SU-DHL-6 (cell line): ENCODE results near the gene EXOC4.
"Not testable (repeated sequence)": the region's sequence is repeated elsewhere in the genome, so short reads cannot be mapped to it uniquely, and the experiment has no call there.

Experiments used
- H2AFZ ChIP-seq: fragments of 200-600 bp; sonication (generic); 2 replicates; pipeline ENCODE4 v1.6.1; 2014; ENCODE audit warnings: low read depth, mild to moderate bottlenecking, moderate library complexity, mixed read lengths, antibody characterized with exemption, low read length; ENCODE audit not compliant: severe bottlenecking
- H3F3A ChIP-seq: fragments of 200-600 bp; shearing (Covaris generic); 2 replicates; pipeline ENCODE4 v1.6.0; 2016; ENCODE audit warnings: antibody characterized with exemption, mild to moderate bottlenecking; ENCODE audit not compliant: insufficient read depth
- H3K27ac ChIP-seq: fragments of 200-600 bp; sonication (generic); 2 replicates; pipeline ENCODE4 v1.5.1; 2016; ENCODE audit warnings: low read depth, mild to moderate bottlenecking, low read length, moderate library complexity, mixed read lengths
- H3K27me3 ChIP-seq: fragments of 200-600 bp; sonication (generic), shearing (Covaris generic); 2 replicates; pipeline ENCODE4 v1.6.0; 2014; ENCODE audit warnings: mild to moderate bottlenecking, low read length
- H3K36me3 ChIP-seq: fragments of 200-600 bp; sonication (generic); 2 replicates; pipeline ENCODE4 v1.6.1; 2014; ENCODE audit warnings: mild to moderate bottlenecking, low read length, mixed read lengths
- H3K4me2 ChIP-seq: fragments of 300-600, 200-600 bp; shearing (Covaris generic), sonication (generic); 2 replicates; pipeline ENCODE4 v1.6.0; 2014; ENCODE audit warnings: low read length, low read depth, mild to moderate bottlenecking; ENCODE audit not compliant: poor library complexity, severe bottlenecking
- H3K4me3 ChIP-seq: fragments of 200-600 bp; sonication (generic); 2 replicates; pipeline ENCODE4 v1.5.1; 2014; ENCODE audit warnings: antibody characterized with exemption, low read length, mild to moderate bottlenecking, mixed read lengths; ENCODE audit not compliant: insufficient read depth, poor library complexity, severe bottlenecking
- H3K79me2 ChIP-seq: fragments of 200-600 bp; sonication (generic); 2 replicates; pipeline ENCODE4 v1.6.1; 2014; ENCODE audit warnings: mild to moderate bottlenecking, low read length, moderate library complexity; ENCODE audit not compliant: insufficient read depth
- H3K9ac ChIP-seq: fragments of 200-600 bp; sonication (generic); 2 replicates; pipeline ENCODE4 v1.7.0; 2014; ENCODE audit warnings: mild to moderate bottlenecking, low read length
- H3K9me2 ChIP-seq: fragments of 200-600 bp; sonication (generic); replicated peaks from 2 replicates; pipeline ENCODE4 v1.6.1; 2014; ENCODE audit warnings: low read length; ENCODE audit not compliant: insufficient read depth
- H3K9me3 ChIP-seq: fragments of 200-600 bp; sonication (generic); 2 replicates; pipeline ENCODE4 v1.6.1; 2014; ENCODE audit warnings: low read length, mixed read lengths; ENCODE audit not compliant: insufficient read depth
- H4K20me1 ChIP-seq: fragments of 200-600 bp; sonication (generic); 2 replicates; pipeline ENCODE4 v1.6.1; 2014; ENCODE audit warnings: low read depth, mild to moderate bottlenecking, antibody characterized with exemption, low read length, moderate library complexity, mixed read lengths
- CTCF ChIP-seq: fragments of 200-600 bp; sonication (generic); IDR thresholded peaks from one replicate; pipeline ENCODE4 v1.5.1; 2017; ENCODE audit warnings: antibody characterized with exemption, mild to moderate bottlenecking, low read length, moderate library complexity; ENCODE audit not compliant: insufficient read depth, poor library complexity, severe bottlenecking
- EZH2phosphoT487 ChIP-seq: fragments of 200-600 bp; sonication (generic), shearing (Covaris generic); conservative IDR thresholded peaks from 2 replicates; pipeline ENCODE4 v1.6.1; 2018; ENCODE audit warnings: mild to moderate bottlenecking, antibody characterized with exemption, low read length, moderate library complexity, mixed read lengths

Gene EXOC4

GRCh38 chr7:133778472-133778871 lies 525.6 kb downstream of the EXOC4 start:
- H4K20me1 ChIP-seq, result no peaks in the 10 kb centered on the region
- H3K27ac ChIP-seq, result no peak overlapping the region
- H3F3A ChIP-seq, result no peaks in the 10 kb centered on the region
- no peaks in the 10 kb centered on the region for H3K79me2 ChIP-seq
- no peaks in the 10 kb centered on the region for H3K36me3 ChIP-seq
- no peak overlapping the region for H3K4me3 ChIP-seq
- no peak overlapping the region for H2AFZ ChIP-seq
- H3K9me2 ChIP-seq, result no peaks in the 10 kb centered on the region
- H3K4me2 ChIP-seq, result no peak overlapping the region
- no peak overlapping the region for H3K9ac ChIP-seq
- no peaks in the 10 kb centered on the region for H3K9me3 ChIP-seq
- no peaks in the 10 kb centered on the region for H3K27me3 ChIP-seq
- TF ChIP-seq CTCF, result no peak
- no peak for TF ChIP-seq EZH2phosphoT487

- H3K9ac ChIP-seq, H3K79me2 ChIP-seq, H3K9me2 ChIP-seq, H3K4me2 ChIP-seq, H4K20me1 ChIP-seq, H3K27me3 ChIP-seq, H3F3A ChIP-seq, H3K4me3 ChIP-seq, H3K36me3 ChIP-seq, H2AFZ ChIP-seq, H3K27ac ChIP-seq, H3K9me3 ChIP-seq: not testable (repeated sequence)
These were observed 526.7 kb downstream of the EXOC4 start for GRCh38 chr7:133779538-133779937.

GRCh38 chr7:133780912-133781311 lies 528.0 kb downstream of the EXOC4 start:
- no peak overlapping the region for H3K4me3 ChIP-seq
- H2AFZ ChIP-seq, result no peak overlapping the region

More at GRCh38 chr7:133780912-133781311, 528.0 kb downstream of the EXOC4 start:
- Histone ChIP-seq H3K79me2 (no peaks in the 10 kb centered on the region), H3K9me2 (no peaks in the 10 kb centered on the region), H4K20me1 (no peaks in the 10 kb centered on the region), H3K27me3 (no peaks in the 10 kb centered on the region), H3K4me2 (no peak overlapping the region), H3K9ac (no peak overlapping the region), H3K36me3 (no peaks in the 10 kb centered on the region), H3F3A (no peaks in the 10 kb centered on the region), H3K27ac (no peak overlapping the region), H3K9me3 (no peaks in the 10 kb centered on the region)
- TF ChIP-seq EZH2phosphoT487 (no peak), CTCF (no peak)
